HCT116 (cell line): ENCODE measurements around the gene AP4S1.

Source experiments
- ATF3 ChIP-seq: IDR thresholded peaks from 2 replicates; pipeline ENCODE4 v1.6.1; 2012
- CTCF ChIP-seq, 3 experiments: fragments of 200-600 bp in 1 of 3; sonication (generic) in 1 of 3; IDR thresholded peaks in 2 of 3; conservative IDR thresholded peaks in 1 of 3; 2 replicates each; pipeline ENCODE4 v1.5.1; 2012 to 2017; ENCODE audit warnings: low read depth in 2 of 3, low read length in 2 of 3, antibody characterized with exemption in 1 of 3, borderline replicate concordance in 1 of 3, control low read depth in 1 of 3, mild to moderate bottlenecking in 1 of 3, mixed read lengths in 1 of 3, mixed run types in 1 of 3, moderate library complexity in 1 of 3; ENCODE audit not compliant: insufficient read depth in 1 of 3
- EGR1 ChIP-seq: IDR thresholded peaks from 2 replicates; pipeline ENCODE4 v1.6.1; 2012; ENCODE audit warnings: low read depth
- EZH2 ChIP-seq: fragments of 200-600 bp; sonication (generic); IDR thresholded peaks from 2 replicates; pipeline ENCODE4 v1.6.1; 2017; ENCODE audit warnings: antibody characterized with exemption, mixed run types
- MAX ChIP-seq: IDR thresholded peaks from 2 replicates; pipeline ENCODE4 v1.6.1; 2012
- POLR2AphosphoS5 ChIP-seq: IDR thresholded peaks from 2 replicates; pipeline ENCODE4 v1.6.1; 2011; ENCODE audit warnings: mild to moderate bottlenecking, low read depth, low read length, moderate library complexity
- SP1 ChIP-seq: IDR thresholded peaks from 2 replicates; pipeline ENCODE4 v1.6.1; 2012; ENCODE audit warnings: low read depth
- SRF ChIP-seq: IDR thresholded peaks from 2 replicates; pipeline ENCODE4 v1.6.1; 2012; ENCODE audit warnings: low read depth
- ZNF274 ChIP-seq: fragments of 200-500 bp; sonication (Bioruptor generic); IDR thresholded peaks from 2 replicates; pipeline ENCODE4 v1.6.1; 2014; ENCODE audit warnings: mild to moderate bottlenecking, low read depth, low read length, inconsistent platforms

GRCh38 chr14:31084385-31084784 lies 58.9 kb downstream of the AP4S1 start:
- TF ChIP-seq CTCF (IDR thresholded peaks at IDR 0.05 in 2 of 3, conservative IDR thresholded peaks at IDR 0.05 in 1 of 3; ENCODE audit: borderline replicate concordance in 1 of 3, insufficient read depth in 1 of 3, low read depth in 2 of 3, low read length in 2 of 3): peak in 1 of 3 experiments; percentile 11; a peak in 1 of 6 replicates
- TF ChIP-seq EZH2: no peak
- TF ChIP-seq SP1: no peak
- TF ChIP-seq POLR2AphosphoS5: no peak
- no peak for TF ChIP-seq SRF
- no peak for TF ChIP-seq EGR1
- no peak for TF ChIP-seq ATF3
- TF ChIP-seq MAX: no peak
- TF ChIP-seq ZNF274: no peak
